HEK293 (cell line): Measurements from ENCODE around the gene TCEA3.

Source experiments
- CTCF ChIA-PET: fragments of 350-600 bp; formaldehyde crosslinking; extraction: SDS; loops from one replicate; lab custom pipeline; 2021; ENCODE audit warnings: antibody characterized with exemption; lab: Yijun Ruan, JAX
- POLR2A ChIA-PET: fragments of 300-600 bp; formaldehyde crosslinking; extraction: SDS; loops from one replicate; lab custom pipeline; 2020; ENCODE audit warnings: antibody characterized with exemption, inconsistent platforms; lab: Yijun Ruan, JAX
- H3K27ac ChIP-seq: fragments of 200-500 bp; sonication (Bioruptor generic); 2 replicates; pipeline ENCODE4 v1.5.1; 2014; ENCODE audit warnings: low read depth, low read length, control low read depth, inconsistent platforms; ENCODE audit errors: extremely low read depth
- H3K36me3 ChIP-seq, 2 experiments: fragments of 200-500 bp in 1 of 2; sonication (Bioruptor generic) in 1 of 2; 1 replicate in 1 of 2; 2 replicates in 1 of 2; pipeline ENCODE4 v1.5.1; 2014 to 2017; ENCODE audit warnings: inconsistent platforms in 2 of 2, low read length in 2 of 2; ENCODE audit not compliant: control insufficient read depth in 2 of 2, insufficient read depth in 1 of 2
- H3K4me1 ChIP-seq: fragments of 200-500 bp; sonication (Bioruptor generic); 2 replicates; pipeline ENCODE4 v1.5.1; 2014; ENCODE audit warnings: mild to moderate bottlenecking, low read length, inconsistent platforms; ENCODE audit not compliant: control insufficient read depth, insufficient read depth
- H3K4me3 ChIP-seq: 2 replicates; pipeline ENCODE4 v1.5.1; 2011; ENCODE audit warnings: low read depth, mild to moderate bottlenecking, control low read depth, low read length, moderate library complexity
- H3K9me3 ChIP-seq: fragments of 200-500 bp; sonication (Bioruptor generic); 2 replicates; pipeline ENCODE4 v1.5.1; 2014; ENCODE audit warnings: low read depth, low read length, inconsistent platforms; ENCODE audit not compliant: control insufficient read depth, insufficient read depth
- HOXA7 ChIP-seq: sonication (generic); formaldehyde crosslinking; IDR thresholded peaks from 2 replicates; pipeline ENCODE4 v1.8.1; 2022; ENCODE audit warnings: missing genetic modification reagents, borderline replicate concordance
- PRDM4 ChIP-seq: fragments of 450-650 bp; formaldehyde crosslinking; IDR thresholded peaks from 2 replicates; pipeline ENCODE4 v1.5.1; 2017; ENCODE audit warnings: missing biosample characterization, missing genetic modification characterization
- SALL2 ChIP-seq: fragments of 450-650 bp; formaldehyde crosslinking; IDR thresholded peaks from 2 replicates; pipeline ENCODE4 v1.5.0; 2017; ENCODE audit warnings: missing biosample characterization, mild to moderate bottlenecking, missing genetic modification characterization, borderline replicate concordance
- TSHZ1 ChIP-seq: fragments of 450-650 bp; formaldehyde crosslinking; IDR thresholded peaks from 2 replicates; pipeline ENCODE4 v1.5.1; 2016; ENCODE audit warnings: missing biosample characterization, missing genetic modification characterization, borderline replicate concordance
- ZNF184 ChIP-seq: fragments of 450-650 bp; IDR thresholded peaks from 2 replicates; pipeline ENCODE4 v1.5.1; 2018; ENCODE audit warnings: missing biosample characterization, mild to moderate bottlenecking, missing genetic modification characterization
- ZNF23 ChIP-seq: fragments of 450-650 bp; formaldehyde crosslinking; IDR thresholded peaks from 2 replicates; pipeline ENCODE4 v1.5.1; 2016; ENCODE audit warnings: missing biosample characterization, missing genetic modification characterization, borderline replicate concordance
- ZNF266 ChIP-seq: fragments of 450-650 bp; formaldehyde crosslinking; IDR thresholded peaks from 2 replicates; pipeline ENCODE4 v1.5.1; 2016; ENCODE audit warnings: missing biosample characterization, missing genetic modification characterization, low read depth
- ZNF292 ChIP-seq: fragments of 450-650 bp; formaldehyde crosslinking; IDR thresholded peaks from 2 replicates; pipeline ENCODE4 v1.5.1; 2016; ENCODE audit warnings: low read depth, missing biosample characterization, missing genetic modification characterization, borderline replicate concordance
- ZNF324 ChIP-seq: fragments of 450-650 bp; formaldehyde crosslinking; IDR thresholded peaks from 2 replicates; pipeline ENCODE4 v1.5.1; 2016; ENCODE audit warnings: missing biosample characterization, missing genetic modification characterization
- ZNF416 ChIP-seq: fragments of 450-650 bp; formaldehyde crosslinking; IDR thresholded peaks from 2 replicates; pipeline ENCODE4 v1.5.1; 2016; ENCODE audit warnings: missing biosample characterization, missing genetic modification characterization
- ZNF529 ChIP-seq: fragments of 450-650 bp; formaldehyde crosslinking; IDR thresholded peaks from 2 replicates; pipeline ENCODE4 v1.5.1; 2017; ENCODE audit warnings: missing genetic modification characterization, missing biosample characterization; ENCODE audit not compliant: insufficient replicate concordance
- ZNF548 ChIP-seq: fragments of 450-650 bp; formaldehyde crosslinking; IDR thresholded peaks from 2 replicates; pipeline ENCODE4 v1.5.1; 2016; ENCODE audit warnings: missing biosample characterization, missing genetic modification characterization
- ZNF623 ChIP-seq: fragments of 450-650 bp; formaldehyde crosslinking; IDR thresholded peaks from 2 replicates; pipeline ENCODE4 v1.5.1; 2016; ENCODE audit warnings: missing biosample characterization, missing genetic modification characterization
- ZNF639 ChIP-seq: fragments of 450-650 bp; formaldehyde crosslinking; IDR thresholded peaks from 2 replicates; pipeline ENCODE4 v1.5.1; 2016; ENCODE audit warnings: missing biosample characterization, missing genetic modification characterization
- ZNF776 ChIP-seq: fragments of 450-650 bp; formaldehyde crosslinking; IDR thresholded peaks from 2 replicates; pipeline ENCODE4 v1.5.0; 2017; ENCODE audit warnings: missing biosample characterization, missing genetic modification characterization, borderline replicate concordance
- ZNF777 ChIP-seq: fragments of 450-650 bp; formaldehyde crosslinking; IDR thresholded peaks from 2 replicates; pipeline ENCODE4 v1.5.1; 2017; ENCODE audit warnings: missing biosample characterization, missing genetic modification characterization, borderline replicate concordance

TCEA3 gene

DNA sequence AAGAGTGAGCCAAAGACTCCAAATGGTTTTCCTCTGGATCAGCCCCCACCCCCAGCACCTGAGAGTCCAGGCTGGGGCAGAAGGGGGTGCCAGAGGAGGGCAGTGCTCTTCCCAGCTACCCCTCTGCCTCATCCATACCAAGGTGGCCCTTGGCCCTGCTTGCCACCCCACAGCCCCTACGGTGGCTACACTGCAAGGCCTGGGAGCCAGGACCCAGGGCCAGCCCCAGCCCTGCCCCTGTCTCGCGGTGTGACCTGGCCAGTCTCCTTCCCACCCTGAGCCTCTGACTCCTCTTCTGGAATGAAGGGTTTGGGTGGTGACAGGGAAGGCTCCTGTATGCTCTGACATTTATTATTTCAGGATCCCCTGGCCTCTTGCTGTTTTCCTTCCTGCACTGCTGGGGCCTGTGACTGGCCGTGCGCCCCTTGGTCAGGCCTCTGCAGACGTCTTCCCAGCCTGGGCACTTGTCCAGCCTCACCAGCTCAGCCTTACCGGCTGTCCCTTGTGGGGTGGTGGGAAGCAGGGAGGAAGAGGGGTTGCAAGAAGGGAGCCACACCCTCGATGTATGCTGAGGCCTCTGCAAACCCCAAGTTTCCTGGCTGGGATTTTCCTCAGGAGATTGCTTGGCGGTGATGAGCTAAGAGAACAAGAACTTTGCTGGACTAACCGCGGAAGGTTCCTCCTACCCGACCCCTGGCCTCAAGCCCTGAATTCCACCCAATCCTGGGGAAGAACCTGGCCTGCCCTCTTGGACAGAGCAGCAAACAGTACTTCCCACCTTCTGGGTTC, 45.9 kb upstream of the TCEA3 start (continued):
- TF ChIP-seq ZNF184: no peak
- TF ChIP-seq ZNF548 (tag by site-specific recombination): no peak
- no peak for TF ChIP-seq SALL2 (tag by site-specific recombination)
- no peak for TF ChIP-seq ZNF266 (tag by site-specific recombination)
- TF ChIP-seq, all 188 proteins: peak for 0

- H3K36me3 ChIP-seq: no peaks in the 10 kb centered on the region
- no peak overlapping the region for H3K4me3 ChIP-seq
- POLR2A ChIA-PET: no interaction called here
- CTCF ChIA-PET: interaction anchor here (1.1 to 1.2 kb wide), 2 partner anchors 10 to 27 kb away, joined by 4 read pairs; no protein-coding TSS in a partner anchor
- H3K9me3 ChIP-seq: no peaks in the 10 kb centered on the region
- H3K27ac ChIP-seq: no peak overlapping the region
- TF ChIP-seq ZNF623 (tag by site-specific recombination): no peak
- TF ChIP-seq HOXA7 (CRISPR knock-in tag): no peak
- no peak for TF ChIP-seq ZNF639 (tag by site-specific recombination)
- TF ChIP-seq ZNF292 (tag by site-specific recombination): no peak
- no peak for TF ChIP-seq PRDM4 (tag by site-specific recombination)
- TF ChIP-seq ZNF529 (tag by site-specific recombination): no peak
- TF ChIP-seq ZNF776 (tag by site-specific recombination): no peak
- no peak for TF ChIP-seq ZNF777 (tag by site-specific recombination)
- no peak for TF ChIP-seq ZNF416
- no peak for TF ChIP-seq ZNF324 (tag by site-specific recombination)
- TF ChIP-seq ZNF23 (tag by site-specific recombination): no peak
- TF ChIP-seq TSHZ1 (tag by site-specific recombination): no peak
- H3K4me1 ChIP-seq: no peaks in the 10 kb centered on the region
Measured at GRCh38 chr1:23469372-23469982, 44.9 kb upstream of the TCEA3 start.
